ENCODE results near the gene CYTH4.

GRCh38 chr22:37281646-37282384 is 493 bp upstream of the CYTH4 start:
- no peak for TF ChIP-seq CTCF (conservative IDR thresholded peaks at IDR 0.05; ENCODE audit: low read length)
- TF ChIP-seq EZH2phosphoT487 (IDR thresholded peaks at IDR 0.05; ENCODE audit: borderline replicate concordance, low read depth, low read length): no peak

Measured in OCI-LY7 (cell line).